GM12874 (cell line): ENCODE results near the gene MELTF.

Experiments used
- CTCF ChIP-seq: IDR thresholded peaks from 2 replicates; pipeline ENCODE4 v1.5.1; 2011; ENCODE audit warnings: low read depth, mild to moderate bottlenecking, control low read depth, low read length, moderate library complexity; ENCODE audit not compliant: insufficient read depth

Gene MELTF

GRCh38 chr3:197023998-197024651 lies 5.5 kb downstream of the MELTF start:
- TF ChIP-seq CTCF: no peak

DNA sequence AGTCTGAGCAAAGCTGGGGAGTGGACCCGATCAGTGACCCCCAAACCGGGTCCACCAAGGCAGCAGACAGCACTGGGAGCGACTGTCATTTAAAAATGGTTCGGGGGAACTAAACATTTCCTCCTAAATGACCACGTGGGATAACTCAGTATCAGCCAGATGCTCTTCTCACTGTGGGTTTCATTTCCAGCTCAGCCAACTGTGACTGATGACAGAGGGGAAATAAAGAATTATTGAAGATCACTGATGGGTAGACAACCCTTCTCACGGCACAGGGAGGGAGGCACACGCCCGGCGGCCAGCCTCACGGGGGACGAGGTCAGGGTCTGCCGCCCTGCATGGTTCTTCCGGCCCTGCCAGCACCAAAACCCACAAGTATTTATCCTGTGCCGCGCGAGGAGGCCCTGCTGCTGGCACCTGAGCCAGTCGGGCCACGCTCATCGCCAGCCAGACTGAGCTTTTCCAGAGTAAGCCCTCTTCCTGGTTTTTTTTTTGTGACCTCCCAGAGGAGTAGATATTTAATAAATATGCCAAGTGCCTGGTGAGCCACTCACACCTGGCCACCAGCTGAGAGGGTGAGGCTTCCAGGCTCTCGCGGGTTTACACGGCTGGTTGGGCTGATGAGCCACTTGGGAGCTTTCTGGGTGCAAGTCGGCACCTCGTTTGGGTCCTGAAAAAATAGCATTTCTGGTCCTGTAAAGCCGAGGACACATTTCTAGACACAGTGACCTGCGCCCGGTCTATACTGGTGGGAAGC lies 6.2 kb downstream of the MELTF start:
- TF ChIP-seq CTCF: no peak

GRCh38 chr3:197022405-197023231 lies 7.0 kb downstream of the MELTF start:
- TF ChIP-seq CTCF: no peak

- TF ChIP-seq CTCF: no peak
Measured at GRCh38 chr3:197021729-197022404, 7.8 kb downstream of the MELTF start.

GRCh38 chr3:197021231-197021630 lies 8.4 kb downstream of the MELTF start:
- TF ChIP-seq CTCF: no peak

GRCh38 chr3:197019535-197019934 lies 10.1 kb downstream of the MELTF start:
- no peak for TF ChIP-seq CTCF

GRCh38 chr3:197019021-197019420 lies 10.6 kb downstream of the MELTF start:
- no peak for TF ChIP-seq CTCF
